ENCODE results near the gene PHTF2.

PHTF2 gene

GRCh38 chr7:77796109-77796508 lies 2.5 kb upstream of the PHTF2 start:
- DNase-seq = no peak

DNA sequence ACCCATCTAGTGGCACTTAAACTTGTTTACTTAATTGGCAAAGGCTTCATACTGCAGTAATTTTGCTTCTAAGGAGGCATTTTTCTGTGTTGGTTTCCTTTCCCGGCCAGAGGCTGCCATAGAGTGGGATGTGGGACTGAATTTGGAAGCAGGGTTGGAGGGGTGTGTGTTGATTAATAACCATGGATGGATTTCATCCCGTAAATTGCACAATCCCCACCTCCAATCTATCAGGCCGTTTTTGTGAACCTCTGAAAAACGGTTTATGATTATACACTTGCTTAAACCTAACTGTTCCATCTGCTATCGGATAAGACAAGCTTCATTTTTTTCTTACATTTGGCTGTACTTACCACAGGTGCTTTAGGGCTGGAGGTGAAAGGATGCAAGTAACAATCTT lies 1.6 kb upstream of the PHTF2 start:
- no peak for DNase-seq

- DNase-seq = peak; percentile 90
These were observed 709 bp upstream of the PHTF2 start for GRCh38 chr7:77797734-77798393.

GRCh38 chr7:77799078-77799964 lies 748 bp downstream of the PHTF2 start:
- DNase-seq = peak; percentile 64

- DNase-seq = no peak
These were observed 1.6 kb downstream of the PHTF2 start for GRCh38 chr7:77800158-77800557.

- DNase-seq = no peak
These were observed 2.2 kb downstream of the PHTF2 start for GRCh38 chr7:77800730-77801129.

GRCh38 chr7:77802557-77803405 lies 4.2 kb downstream of the PHTF2 start:
- no peak for DNase-seq

DNA sequence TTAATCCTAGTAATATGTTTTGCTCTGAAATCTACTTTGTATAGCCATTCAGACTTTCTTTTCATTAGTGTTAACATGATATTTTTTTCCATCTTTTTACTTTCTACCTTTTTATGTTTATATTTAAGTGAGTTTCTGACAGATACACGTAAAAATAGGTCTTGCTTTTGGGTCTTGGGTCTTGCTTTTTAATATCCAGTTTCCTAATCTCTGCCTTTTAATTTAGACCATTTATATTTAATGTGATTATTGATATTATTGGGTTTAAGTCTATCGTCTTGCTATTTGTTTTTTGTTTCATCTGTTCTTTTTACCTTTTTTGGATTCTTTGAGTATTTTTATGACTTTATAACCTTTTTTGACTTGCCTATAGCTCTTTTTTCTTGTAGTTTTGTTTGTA lies 7.9 kb downstream of the PHTF2 start:
- no peak for DNase-seq

DNA sequence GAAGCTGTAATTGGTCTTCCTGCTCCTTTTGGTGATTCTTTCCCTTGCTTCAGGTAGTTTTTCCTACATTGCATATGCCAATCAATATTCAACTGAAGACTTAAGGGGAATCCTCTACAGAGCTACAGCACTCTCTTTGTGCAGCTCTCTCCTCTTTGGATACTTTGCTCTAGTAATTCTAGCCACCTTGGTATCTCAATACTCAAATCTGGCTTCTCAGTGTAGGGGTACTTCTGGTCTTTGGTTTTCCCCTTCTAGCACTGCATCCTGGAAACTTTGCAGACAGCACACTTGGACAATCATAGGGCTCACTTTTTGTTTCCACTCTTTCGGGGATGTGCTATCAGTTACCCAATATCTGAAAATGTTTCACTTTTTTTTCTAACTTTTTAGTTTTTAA lies 9.9 kb downstream of the PHTF2 start:
- DNase-seq = no peak

DNA sequence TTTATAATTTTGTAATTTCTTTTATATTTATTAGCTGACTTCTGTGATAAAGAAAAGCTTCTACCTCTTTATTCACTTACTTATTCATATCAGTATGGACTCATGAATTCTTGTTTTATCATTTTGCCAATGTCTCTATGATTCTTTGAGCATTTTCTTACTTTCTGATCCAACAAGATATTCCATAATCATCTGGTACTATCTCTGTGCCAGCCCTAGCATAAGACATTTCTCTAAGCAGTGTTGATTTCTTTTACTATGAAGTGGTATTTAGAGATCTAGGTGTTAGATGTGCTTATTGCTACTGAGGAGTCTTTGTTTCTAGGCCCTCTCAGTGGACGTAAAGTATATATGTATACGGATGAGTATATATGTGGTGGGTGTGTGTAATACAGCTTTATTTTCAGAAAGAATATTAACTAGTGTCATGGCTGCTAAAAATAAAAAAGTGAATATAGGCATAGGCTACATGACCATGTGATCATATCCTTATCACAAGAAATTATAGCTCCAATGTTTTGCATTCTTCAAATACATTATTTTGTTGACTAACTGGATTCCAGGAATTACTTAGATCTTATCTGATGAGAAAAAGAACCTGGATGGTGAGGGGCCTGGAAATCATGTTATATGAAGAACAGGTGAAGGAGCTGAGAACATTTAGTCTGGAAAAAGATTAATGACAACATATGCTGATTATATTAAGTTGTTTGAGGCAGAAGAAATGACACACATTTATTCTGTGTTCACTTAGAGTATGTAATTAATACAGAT lies 13.1 kb downstream of the PHTF2 start:
- no peak for DNase-seq

GRCh38 chr7:77812290-77812685 lies 13.7 kb downstream of the PHTF2 start:
- no peak for DNase-seq

DNA sequence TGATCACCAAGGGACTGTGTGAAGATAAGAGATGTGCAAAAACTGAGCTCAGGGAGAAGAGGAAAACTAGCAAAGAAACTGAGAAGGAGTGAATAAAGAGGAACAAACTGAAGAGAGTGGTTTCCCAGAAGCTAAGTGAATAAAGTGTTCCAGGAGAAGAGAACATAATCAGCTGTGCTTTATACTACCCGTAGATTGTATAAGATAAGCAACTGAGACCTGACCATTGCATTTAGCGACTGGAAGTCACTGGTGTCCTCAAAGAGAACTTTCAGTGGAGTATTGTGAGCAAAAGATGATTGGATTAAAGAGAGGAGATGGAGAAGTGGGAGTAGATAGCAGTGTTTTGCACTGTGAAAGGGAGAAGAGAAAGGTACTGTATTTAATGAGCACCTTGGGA lies 14.6 kb downstream of the PHTF2 start:
- no peak for DNase-seq

DNA sequence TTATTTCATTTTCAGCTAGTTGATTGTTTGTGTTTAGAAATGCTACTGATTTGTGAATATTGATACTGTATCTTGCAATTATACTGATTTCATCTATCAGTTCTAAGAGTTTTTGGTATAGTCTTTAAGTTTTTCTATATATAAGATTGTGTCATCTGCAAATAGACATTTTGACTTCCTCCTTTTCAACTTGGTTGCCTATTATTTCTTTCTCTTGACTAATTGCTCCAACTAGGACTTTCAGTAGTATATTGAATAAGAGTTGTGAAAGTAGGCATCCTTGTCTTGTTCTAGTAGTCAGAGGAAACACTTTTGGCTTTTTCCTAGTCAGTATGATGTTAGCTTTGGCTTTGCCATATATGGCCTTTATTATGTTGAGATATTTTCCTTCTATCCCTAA lies 20.4 kb downstream of the PHTF2 start:
- no peak for DNase-seq

- no peak for DNase-seq
These were observed 22.4 kb downstream of the PHTF2 start for GRCh38 chr7:77820967-77821366.

- DNase-seq = no peak
These were observed 23.7 kb downstream of the PHTF2 start for GRCh38 chr7:77822269-77822668.

- no peak for DNase-seq
These were observed 25.2 kb downstream of the PHTF2 start for GRCh38 chr7:77823787-77824186.

- no peak for DNase-seq
These were observed 26.1 kb downstream of the PHTF2 start for GRCh38 chr7:77824636-77825035.

DNA sequence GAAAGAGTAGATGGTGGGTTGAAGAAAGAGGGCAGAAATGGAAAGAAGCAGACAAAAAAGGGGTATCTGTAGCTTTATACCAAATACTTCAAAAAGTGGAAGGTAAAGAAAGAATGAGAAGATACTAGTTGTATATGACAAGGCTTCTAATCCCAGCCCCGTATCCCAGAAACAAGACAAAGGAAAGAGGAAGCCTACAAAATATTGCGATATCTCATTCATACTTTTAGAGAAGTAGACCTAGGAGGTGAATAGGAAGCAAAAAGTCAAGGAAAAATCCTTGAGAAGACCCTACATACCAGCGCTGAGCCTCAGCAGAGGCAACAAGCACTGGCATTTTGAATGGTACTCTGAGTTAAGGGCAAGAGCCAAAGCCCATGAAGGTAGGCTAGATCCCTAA lies 26.6 kb downstream of the PHTF2 start:
- no peak for DNase-seq

DNA sequence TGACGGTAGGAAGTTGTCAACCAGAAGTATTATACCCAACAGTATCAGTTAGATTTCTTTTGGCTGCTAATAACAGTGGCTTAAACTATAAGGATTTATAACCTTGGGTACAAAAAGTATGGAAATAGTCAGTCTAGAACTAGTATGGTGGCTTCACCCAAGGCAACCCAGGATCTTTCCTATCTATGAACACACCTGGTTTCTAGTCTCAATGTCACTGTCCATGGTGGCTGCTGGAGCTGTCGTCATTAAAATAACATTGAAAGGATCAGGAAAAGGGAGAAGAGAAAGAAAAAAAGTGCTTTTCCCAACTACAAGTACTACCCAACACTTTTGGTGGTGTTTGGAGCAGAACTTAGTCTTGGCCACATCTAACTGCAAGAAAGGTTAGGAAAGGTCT lies 27.7 kb downstream of the PHTF2 start:
- no peak for DNase-seq

GRCh38 chr7:77827999-77828398 lies 29.4 kb downstream of the PHTF2 start:
- peak; percentile 32 for DNase-seq

- DNase-seq = no peak
These were observed 32.2 kb downstream of the PHTF2 start for GRCh38 chr7:77830649-77831355.

- no peak for DNase-seq
These were observed 32.9 kb downstream of the PHTF2 start for GRCh38 chr7:77831481-77831880.

All from NCI-H526 treated with DMSO at 0.1 percent for 48 hours (cell line).